SU-DHL-6 (cell line): ENCODE measurements around the gene CTU1.

Experiments
- H2AFZ ChIP-seq: fragments of 200-600 bp; sonication (generic); 2 replicates; pipeline ENCODE4 v1.6.1; 2014; ENCODE audit warnings: low read depth, mild to moderate bottlenecking, moderate library complexity, mixed read lengths, antibody characterized with exemption, low read length; ENCODE audit not compliant: severe bottlenecking
- H3F3A ChIP-seq: fragments of 200-600 bp; shearing (Covaris generic); 2 replicates; pipeline ENCODE4 v1.6.0; 2016; ENCODE audit warnings: antibody characterized with exemption, mild to moderate bottlenecking; ENCODE audit not compliant: insufficient read depth
- H3K27ac ChIP-seq: fragments of 200-600 bp; sonication (generic); 2 replicates; pipeline ENCODE4 v1.5.1; 2016; ENCODE audit warnings: low read depth, mild to moderate bottlenecking, low read length, moderate library complexity, mixed read lengths
- H3K27me3 ChIP-seq: fragments of 200-600 bp; sonication (generic), shearing (Covaris generic); 2 replicates; pipeline ENCODE4 v1.6.0; 2014; ENCODE audit warnings: mild to moderate bottlenecking, low read length
- H3K36me3 ChIP-seq: fragments of 200-600 bp; sonication (generic); 2 replicates; pipeline ENCODE4 v1.6.1; 2014; ENCODE audit warnings: mild to moderate bottlenecking, low read length, mixed read lengths
- H3K4me2 ChIP-seq: fragments of 300-600, 200-600 bp; shearing (Covaris generic), sonication (generic); 2 replicates; pipeline ENCODE4 v1.6.0; 2014; ENCODE audit warnings: low read length, low read depth, mild to moderate bottlenecking; ENCODE audit not compliant: poor library complexity, severe bottlenecking
- H3K4me3 ChIP-seq: fragments of 200-600 bp; sonication (generic); 2 replicates; pipeline ENCODE4 v1.5.1; 2014; ENCODE audit warnings: antibody characterized with exemption, low read length, mild to moderate bottlenecking, mixed read lengths; ENCODE audit not compliant: insufficient read depth, poor library complexity, severe bottlenecking
- H3K79me2 ChIP-seq: fragments of 200-600 bp; sonication (generic); 2 replicates; pipeline ENCODE4 v1.6.1; 2014; ENCODE audit warnings: mild to moderate bottlenecking, low read length, moderate library complexity; ENCODE audit not compliant: insufficient read depth
- H3K9ac ChIP-seq: fragments of 200-600 bp; sonication (generic); 2 replicates; pipeline ENCODE4 v1.7.0; 2014; ENCODE audit warnings: mild to moderate bottlenecking, low read length
- H3K9me2 ChIP-seq: fragments of 200-600 bp; sonication (generic); replicated peaks from 2 replicates; pipeline ENCODE4 v1.6.1; 2014; ENCODE audit warnings: low read length; ENCODE audit not compliant: insufficient read depth
- H3K9me3 ChIP-seq: fragments of 200-600 bp; sonication (generic); 2 replicates; pipeline ENCODE4 v1.6.1; 2014; ENCODE audit warnings: low read length, mixed read lengths; ENCODE audit not compliant: insufficient read depth
- H4K20me1 ChIP-seq: fragments of 200-600 bp; sonication (generic); 2 replicates; pipeline ENCODE4 v1.6.1; 2014; ENCODE audit warnings: low read depth, mild to moderate bottlenecking, antibody characterized with exemption, low read length, moderate library complexity, mixed read lengths
- EZH2phosphoT487 ChIP-seq: fragments of 200-600 bp; sonication (generic), shearing (Covaris generic); conservative IDR thresholded peaks from 2 replicates; pipeline ENCODE4 v1.6.1; 2018; ENCODE audit warnings: mild to moderate bottlenecking, antibody characterized with exemption, low read length, moderate library complexity, mixed read lengths
- TF ChIP-seq, protein P1 (sequence below): fragments of 200-600 bp; sonication (generic); IDR thresholded peaks from one replicate; pipeline ENCODE4 v1.5.1; 2017; ENCODE audit warnings: antibody characterized with exemption, mild to moderate bottlenecking, low read length, moderate library complexity; ENCODE audit not compliant: insufficient read depth, poor library complexity, severe bottlenecking

CTU1 gene

DNA sequence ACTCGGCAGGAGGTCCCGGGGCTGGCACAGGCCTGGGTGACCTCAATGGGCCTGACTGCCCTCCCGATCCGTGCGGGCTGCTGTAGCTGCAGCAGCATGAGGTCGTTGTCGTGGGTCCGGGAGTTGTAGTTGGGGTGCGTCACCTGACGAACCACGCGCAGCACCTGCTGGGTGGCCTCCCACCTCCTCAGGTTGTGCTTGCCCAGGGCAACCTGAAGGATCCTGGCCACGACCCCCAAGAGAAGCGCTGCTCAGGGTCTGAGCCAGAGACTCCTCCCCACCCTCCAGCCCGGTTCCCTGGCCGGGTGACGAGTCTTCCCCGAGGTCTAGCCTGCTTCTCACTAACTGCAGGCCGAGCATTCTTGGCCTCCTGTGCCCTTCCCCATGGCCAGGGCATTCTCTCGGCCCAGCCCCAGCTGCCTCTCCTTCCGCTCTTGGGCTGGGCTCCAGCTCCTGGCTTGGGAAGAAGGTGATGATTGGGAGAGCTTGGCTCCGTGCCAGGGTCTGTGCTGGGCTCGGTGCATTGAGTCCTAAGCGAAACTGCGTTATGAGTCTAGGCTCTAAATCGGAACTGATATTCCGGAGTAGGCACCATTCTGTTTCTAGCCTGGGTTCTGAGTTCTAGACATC lies 28.6 kb downstream of the CTU1 start:
- no peaks in the 10 kb centered on the region for H3K9me3 ChIP-seq
- no peaks in the 10 kb centered on the region for H3K27me3 ChIP-seq
- no peak overlapping the region for H3K27ac ChIP-seq
- no peaks in the 10 kb centered on the region for H3K36me3 ChIP-seq
- TF ChIP-seq EZH2phosphoT487: no peak
- TF ChIP-seq, protein P1, sequence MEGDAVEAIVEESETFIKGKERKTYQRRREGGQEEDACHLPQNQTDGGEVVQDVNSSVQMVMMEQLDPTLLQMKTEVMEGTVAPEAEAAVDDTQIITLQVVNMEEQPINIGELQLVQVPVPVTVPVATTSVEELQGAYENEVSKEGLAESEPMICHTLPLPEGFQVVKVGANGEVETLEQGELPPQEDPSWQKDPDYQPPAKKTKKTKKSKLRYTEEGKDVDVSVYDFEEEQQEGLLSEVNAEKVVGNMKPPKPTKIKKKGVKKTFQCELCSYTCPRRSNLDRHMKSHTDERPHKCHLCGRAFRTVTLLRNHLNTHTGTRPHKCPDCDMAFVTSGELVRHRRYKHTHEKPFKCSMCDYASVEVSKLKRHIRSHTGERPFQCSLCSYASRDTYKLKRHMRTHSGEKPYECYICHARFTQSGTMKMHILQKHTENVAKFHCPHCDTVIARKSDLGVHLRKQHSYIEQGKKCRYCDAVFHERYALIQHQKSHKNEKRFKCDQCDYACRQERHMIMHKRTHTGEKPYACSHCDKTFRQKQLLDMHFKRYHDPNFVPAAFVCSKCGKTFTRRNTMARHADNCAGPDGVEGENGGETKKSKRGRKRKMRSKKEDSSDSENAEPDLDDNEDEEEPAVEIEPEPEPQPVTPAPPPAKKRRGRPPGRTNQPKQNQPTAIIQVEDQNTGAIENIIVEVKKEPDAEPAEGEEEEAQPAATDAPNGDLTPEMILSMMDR: no peak
- H4K20me1 ChIP-seq: no peaks in the 10 kb centered on the region
- no peaks in the 10 kb centered on the region for H3K79me2 ChIP-seq
- no peaks in the 10 kb centered on the region for H3F3A ChIP-seq
- no peaks in the 10 kb centered on the region for H3K9me2 ChIP-seq
- H3K4me3 ChIP-seq: no peak overlapping the region
- H3K9ac ChIP-seq: no peak overlapping the region
- no peak overlapping the region for H2AFZ ChIP-seq
- H3K4me2 ChIP-seq: no peak overlapping the region

DNA sequence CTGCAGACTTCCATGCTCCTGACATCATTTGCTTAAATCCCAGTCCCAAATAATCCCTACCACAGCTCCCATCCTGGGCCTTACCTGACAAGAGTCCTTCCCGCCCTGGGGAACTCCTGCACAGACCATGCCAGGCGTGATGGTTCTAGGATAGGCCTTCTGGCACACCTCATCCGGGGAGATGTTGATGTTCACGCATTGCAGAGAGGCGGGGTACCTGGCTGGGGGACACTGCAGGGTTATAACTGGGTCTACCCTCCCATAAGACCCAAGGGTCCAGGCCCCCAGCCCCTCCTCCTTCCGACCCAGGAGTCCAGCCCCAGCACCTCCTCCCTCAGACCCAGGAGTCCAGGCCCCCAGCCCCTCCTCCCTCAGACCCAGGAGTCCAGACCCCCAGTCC lies 29.5 kb downstream of the CTU1 start:
- Histone ChIP-seq H3K27ac (no peak overlapping the region), H4K20me1 (no peaks in the 10 kb centered on the region), H3K4me3 (no peak overlapping the region), H3K9me3 (no peaks in the 10 kb centered on the region), H3K79me2 (no peaks in the 10 kb centered on the region), H3K9ac (no peak overlapping the region), H3K9me2 (no peaks in the 10 kb centered on the region), H3K27me3 (no peaks in the 10 kb centered on the region), H2AFZ (no peak overlapping the region), H3K36me3 (no peaks in the 10 kb centered on the region), H3K4me2 (no peak overlapping the region), H3F3A (no peaks in the 10 kb centered on the region)
- TF ChIP-seq EZH2phosphoT487: no peak
- TF ChIP-seq, protein P1: no peak

DNA sequence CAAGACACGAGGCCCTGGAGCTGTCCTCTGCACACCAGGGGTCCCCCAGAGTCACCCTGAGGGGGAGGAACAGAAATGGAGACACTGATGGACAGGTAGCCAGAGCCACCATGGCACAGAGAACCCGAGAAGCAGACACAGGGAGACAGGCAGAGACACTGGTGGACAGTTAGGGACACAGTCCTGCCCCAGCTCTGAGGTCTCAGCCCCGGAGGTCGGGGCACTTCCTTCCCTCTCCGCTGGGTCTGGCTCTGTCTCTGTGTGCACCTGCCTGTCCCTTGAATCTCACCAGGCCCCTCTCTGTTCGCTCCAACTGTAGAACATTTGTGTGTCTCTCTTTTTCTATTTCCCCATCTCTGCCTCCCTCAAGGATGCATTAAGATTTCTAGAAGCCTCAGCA lies 30.1 kb downstream of the CTU1 start:
- Histone ChIP-seq H3K4me3 (no peak overlapping the region), H3K9me3 (no peaks in the 10 kb centered on the region), H3K79me2 (no peaks in the 10 kb centered on the region), H4K20me1 (no peaks in the 10 kb centered on the region), H3K4me2 (no peak overlapping the region), H3K9me2 (no peaks in the 10 kb centered on the region), H3F3A (no peaks in the 10 kb centered on the region), H3K9ac (no peak overlapping the region), H3K36me3 (no peaks in the 10 kb centered on the region), H2AFZ (no peak overlapping the region), H3K27ac (no peak overlapping the region), H3K27me3 (no peaks in the 10 kb centered on the region)
- TF ChIP-seq EZH2phosphoT487: no peak
- TF ChIP-seq, protein P1: no peak
